T1000 (cell line): ENCODE measurements around the gene RABGEF1.
"Not testable (repeated sequence)": the region's sequence is repeated elsewhere in the genome, so short reads cannot be mapped to it uniquely, and the experiment has no call there.

Source experiments
- DNase-seq: peaks from one replicate; lab custom pipeline; 2025; ENCODE audit warnings: mixed read lengths; lab: John Stamatoyannopoulos, UW

RABGEF1 gene

GRCh38 chr7:66765322-66766025, 24.9 kb downstream of the RABGEF1 start:
- DNase-seq = not testable (repeated sequence)

- DNase-seq = no peak
Measured at GRCh38 chr7:66766041-66766440, 25.5 kb downstream of the RABGEF1 start.

GRCh38 chr7:66767486-66767885, 27.0 kb downstream of the RABGEF1 start:
- DNase-seq = not testable (repeated sequence)

- DNase-seq = no peak
Measured at GRCh38 chr7:66768865-66769832, 28.6 kb downstream of the RABGEF1 start.

GRCh38 chr7:66769833-66770512, 29.4 kb downstream of the RABGEF1 start:
- DNase-seq = no peak

- DNase-seq = no peak
Measured at GRCh38 chr7:66771795-66772194, 31.3 kb downstream of the RABGEF1 start.

GRCh38 chr7:66773744-66774143, 33.2 kb downstream of the RABGEF1 start:
- DNase-seq = not testable (repeated sequence)

GRCh38 chr7:66776383-66776782, 35.9 kb downstream of the RABGEF1 start:
- not testable (repeated sequence) for DNase-seq

- no peak for DNase-seq
Measured at GRCh38 chr7:66776800-66777442, 36.4 kb downstream of the RABGEF1 start.

- no peak for DNase-seq
Measured at GRCh38 chr7:66778201-66778600, 37.7 kb downstream of the RABGEF1 start.

- no peak for DNase-seq
Measured at GRCh38 chr7:66779669-66780409, 39.3 kb downstream of the RABGEF1 start.

GRCh38 chr7:66781408-66782090, 41.0 kb downstream of the RABGEF1 start:
- DNase-seq = no peak

- not testable (repeated sequence) for DNase-seq
Measured at GRCh38 chr7:66782875-66783274, 42.3 kb downstream of the RABGEF1 start.

- DNase-seq = not testable (repeated sequence)
Measured at GRCh38 chr7:66783887-66784595, 43.5 kb downstream of the RABGEF1 start.

GRCh38 chr7:66790196-66790595, 49.7 kb downstream of the RABGEF1 start:
- DNase-seq = no peak

- no peak for DNase-seq
Measured at GRCh38 chr7:66790725-66791124, 50.2 kb downstream of the RABGEF1 start.

- DNase-seq = no peak
Measured at GRCh38 chr7:66800591-66800990, 60.1 kb downstream of the RABGEF1 start.

GRCh38 chr7:66804001-66804400, 63.5 kb downstream of the RABGEF1 start:
- no peak for DNase-seq

- no peak for DNase-seq
Measured at GRCh38 chr7:66807736-66808135, 67.2 kb downstream of the RABGEF1 start.

GRCh38 chr7:66810716-66811115, 70.2 kb downstream of the RABGEF1 start:
- DNase-seq = no peak
